Stomach (tissue), 4 donors: ENCODE results near the gene POT1.

Experiments used
- POLR2A ChIP-seq, 4 donors: fragments of 450-650 bp; IDR thresholded peaks; one replicate each; pipeline ENCODE4 v1.6.1; 2016; ENCODE audit warnings: antibody characterized with exemption in 4 of 4, control low read depth in 2 of 4, mild to moderate bottlenecking in 1 of 4, moderate library complexity in 1 of 4
- TF ChIP-seq, protein P1 (sequence below), 7 experiments: fragments of 450-650 bp in 4 of 7; fragments of 200-600 bp in 3 of 7; sonication (generic) in 3 of 7; IDR thresholded peaks; one replicate each; pipeline ENCODE4 v1.5.1; 2016 to 2019; ENCODE audit warnings: antibody characterized with exemption in 7 of 7, control low read depth in 2 of 7, mild to moderate bottlenecking in 1 of 7

- no peak for TF ChIP-seq POLR2A (IDR thresholded peaks at IDR 0.05)
- TF ChIP-seq, protein P1, sequence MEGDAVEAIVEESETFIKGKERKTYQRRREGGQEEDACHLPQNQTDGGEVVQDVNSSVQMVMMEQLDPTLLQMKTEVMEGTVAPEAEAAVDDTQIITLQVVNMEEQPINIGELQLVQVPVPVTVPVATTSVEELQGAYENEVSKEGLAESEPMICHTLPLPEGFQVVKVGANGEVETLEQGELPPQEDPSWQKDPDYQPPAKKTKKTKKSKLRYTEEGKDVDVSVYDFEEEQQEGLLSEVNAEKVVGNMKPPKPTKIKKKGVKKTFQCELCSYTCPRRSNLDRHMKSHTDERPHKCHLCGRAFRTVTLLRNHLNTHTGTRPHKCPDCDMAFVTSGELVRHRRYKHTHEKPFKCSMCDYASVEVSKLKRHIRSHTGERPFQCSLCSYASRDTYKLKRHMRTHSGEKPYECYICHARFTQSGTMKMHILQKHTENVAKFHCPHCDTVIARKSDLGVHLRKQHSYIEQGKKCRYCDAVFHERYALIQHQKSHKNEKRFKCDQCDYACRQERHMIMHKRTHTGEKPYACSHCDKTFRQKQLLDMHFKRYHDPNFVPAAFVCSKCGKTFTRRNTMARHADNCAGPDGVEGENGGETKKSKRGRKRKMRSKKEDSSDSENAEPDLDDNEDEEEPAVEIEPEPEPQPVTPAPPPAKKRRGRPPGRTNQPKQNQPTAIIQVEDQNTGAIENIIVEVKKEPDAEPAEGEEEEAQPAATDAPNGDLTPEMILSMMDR (IDR thresholded peaks at IDR 0.05) = no peak
Measured at GRCh38 chr7:124810605-124811004, 119.0 kb downstream of the POT1 start.
